ENCODE results near the gene NPC2. TPM values are rescaled to one million over a fixed set of nuclear protein-coding genes. Genes with fewer than 3 reads are reported as not detected.

Gene NPC2
- total RNA-seq, 1 donor from 2014 or later: 247 TPM

DNA sequence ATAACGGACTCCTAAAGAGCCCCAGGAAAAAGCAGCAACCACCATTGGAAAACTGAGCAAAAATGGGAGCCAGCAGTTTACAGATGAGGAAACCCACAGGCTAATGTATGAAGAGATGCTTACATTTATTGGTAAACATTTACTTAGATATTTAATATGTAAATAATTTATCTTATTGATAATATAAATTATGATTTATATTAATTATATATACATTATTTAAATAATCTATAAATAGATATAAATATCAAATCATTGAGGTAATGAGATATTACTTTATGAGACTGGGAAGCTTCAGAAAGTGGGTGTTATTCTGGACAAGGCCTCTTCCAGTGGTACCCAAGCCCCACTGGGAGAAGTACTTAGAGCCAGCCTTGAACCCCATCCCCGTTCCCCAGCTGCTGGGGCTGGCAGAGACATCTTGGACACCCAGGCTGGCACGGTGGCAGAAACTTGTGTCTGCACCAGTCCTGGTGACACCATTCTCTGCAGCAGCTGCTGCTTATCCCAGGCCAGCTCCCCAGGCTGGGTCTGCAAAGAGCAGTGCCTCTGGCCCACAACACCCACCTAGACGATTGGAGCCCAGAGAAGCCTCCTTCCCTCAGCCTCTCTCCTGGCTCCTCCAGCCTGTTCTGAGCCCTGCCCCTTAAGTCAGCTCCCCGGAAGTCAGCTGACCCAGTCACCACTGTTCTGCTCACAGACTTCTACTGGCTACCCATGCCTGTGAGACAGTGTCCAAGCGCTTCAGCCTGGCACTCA, 26.4 kb upstream of the NPC2 start:
- DNase-seq (ENCODE audit: low read depth): no peak

DNA sequence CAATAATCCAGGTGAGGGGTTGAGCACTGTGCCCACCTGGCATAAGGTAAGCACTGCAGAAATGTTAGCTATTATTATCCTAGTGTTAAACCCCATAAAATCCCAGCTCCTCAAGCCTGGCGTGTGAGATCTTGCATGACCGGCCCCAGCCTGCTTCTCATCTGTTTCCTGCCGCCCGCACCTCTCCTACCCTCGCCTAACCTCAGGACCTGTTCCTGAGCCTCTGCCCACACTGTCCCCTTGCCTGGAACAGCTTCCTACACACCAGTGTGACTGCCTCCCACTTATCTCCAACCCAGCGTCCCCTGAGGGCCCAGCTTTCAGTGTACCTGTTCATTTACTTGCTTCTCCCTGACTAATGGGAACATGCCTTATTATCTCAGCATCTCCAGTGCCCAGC, 25.1 kb upstream of the NPC2 start:
- no peak for DNase-seq (ENCODE audit: low read depth)

DNA sequence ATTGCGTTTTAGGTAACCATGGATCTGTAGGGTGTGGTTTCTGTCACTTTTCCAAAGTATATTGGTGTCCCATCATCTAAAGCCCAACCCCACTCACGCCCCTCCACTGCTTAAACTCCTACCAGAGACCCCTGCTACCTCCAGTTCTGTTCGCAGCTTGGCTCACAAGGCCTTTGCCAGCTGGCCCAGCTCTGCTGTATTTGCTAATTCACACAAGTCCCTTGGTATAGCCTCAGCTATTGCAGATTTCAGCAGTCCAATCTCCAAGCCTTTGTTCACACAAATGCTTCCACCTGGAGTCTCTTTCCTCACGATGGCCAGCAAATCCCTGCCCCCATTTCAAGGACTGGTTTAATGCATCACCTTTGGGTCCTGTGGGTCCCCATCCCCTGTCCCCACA, 24.6 kb upstream of the NPC2 start:
- DNase-seq (ENCODE audit: low read depth): no peak

- peak; percentile 57 for DNase-seq (ENCODE audit: low read depth)
Observed at GRCh38 chr14:74516451-74517160, 23.5 kb upstream of the NPC2 start.

DNA sequence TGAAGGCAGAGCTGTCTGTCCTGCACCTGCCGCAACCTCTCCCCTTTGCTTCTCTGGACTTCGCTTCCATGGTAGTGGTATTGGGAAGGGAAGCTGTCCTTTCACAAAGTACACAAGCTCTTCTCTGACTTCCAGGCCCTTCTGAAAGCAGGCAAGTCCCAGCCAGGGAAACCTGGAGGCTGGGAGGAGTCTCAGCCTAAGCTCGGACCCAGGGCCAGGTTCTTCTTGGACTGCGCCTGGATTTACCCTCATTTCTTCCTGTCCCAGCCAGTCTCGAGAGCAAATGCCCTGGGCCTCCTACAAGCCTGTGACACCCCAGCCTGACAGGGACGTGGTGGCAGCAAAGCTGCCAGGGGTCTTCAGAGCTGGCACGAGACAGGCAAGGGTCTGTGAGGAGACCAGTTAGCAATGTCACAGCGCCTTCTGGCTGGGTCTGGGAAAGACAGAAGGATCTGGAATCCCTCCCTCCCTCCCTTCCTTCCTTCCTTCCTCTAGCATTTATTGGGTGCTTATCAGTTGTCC, 22.8 kb upstream of the NPC2 start:
- no peak for DNase-seq (ENCODE audit: low read depth)

DNA sequence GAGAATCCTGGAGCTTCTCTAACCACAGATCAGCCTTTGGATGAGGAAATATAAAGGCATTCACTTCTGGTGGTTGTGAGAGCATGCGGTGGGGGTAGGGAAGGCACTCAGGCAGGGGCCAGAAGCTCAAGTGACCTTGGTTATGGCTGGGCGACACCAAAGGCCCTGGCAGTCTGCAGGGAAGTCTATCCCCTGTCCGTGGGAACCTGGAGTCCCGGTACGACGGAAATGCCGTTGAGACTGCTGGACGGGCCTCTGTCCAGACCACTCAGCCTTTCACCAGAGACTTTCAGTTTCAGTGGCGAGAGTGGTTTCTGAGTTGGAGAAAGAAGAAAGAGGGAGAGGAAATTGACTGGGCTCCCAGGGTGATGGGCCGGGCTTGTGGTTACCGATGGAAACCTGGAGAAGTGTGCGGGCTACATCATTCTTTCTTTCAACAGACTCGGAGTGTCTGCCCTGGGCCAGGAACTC, 21.4 kb upstream of the NPC2 start:
- DNase-seq (ENCODE audit: low read depth): peak; percentile 90

- DNase-seq (ENCODE audit: low read depth): no peak
Observed at GRCh38 chr14:74511966-74512830, 19.1 kb upstream of the NPC2 start.

DNA sequence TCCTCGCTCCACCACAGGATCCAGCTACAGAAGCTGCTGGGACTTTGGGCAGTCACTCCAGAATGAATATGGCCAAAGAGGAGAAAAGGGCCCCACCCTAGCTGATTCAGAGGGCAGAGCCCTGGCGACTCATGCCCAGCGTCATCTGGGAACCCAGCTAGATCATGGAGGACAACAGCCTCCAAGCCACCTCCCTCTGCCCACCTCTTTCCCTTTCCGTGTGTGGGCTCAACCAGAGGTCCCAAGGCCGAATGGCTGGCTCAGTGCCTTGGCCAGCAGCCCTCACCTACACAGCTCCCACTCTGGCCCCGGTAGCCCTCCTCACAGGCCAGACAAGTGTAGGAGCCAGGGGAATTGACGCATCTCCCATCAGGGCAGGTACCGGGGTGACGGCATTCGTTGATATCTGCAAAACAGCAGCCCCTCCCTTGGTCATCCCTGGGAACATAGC, 17.9 kb upstream of the NPC2 start:
- DNase-seq (ENCODE audit: low read depth): peak; percentile 69

GRCh38 chr14:74510223-74510931, 17.3 kb upstream of the NPC2 start:
- peak; percentile 34 for DNase-seq (ENCODE audit: low read depth)

DNA sequence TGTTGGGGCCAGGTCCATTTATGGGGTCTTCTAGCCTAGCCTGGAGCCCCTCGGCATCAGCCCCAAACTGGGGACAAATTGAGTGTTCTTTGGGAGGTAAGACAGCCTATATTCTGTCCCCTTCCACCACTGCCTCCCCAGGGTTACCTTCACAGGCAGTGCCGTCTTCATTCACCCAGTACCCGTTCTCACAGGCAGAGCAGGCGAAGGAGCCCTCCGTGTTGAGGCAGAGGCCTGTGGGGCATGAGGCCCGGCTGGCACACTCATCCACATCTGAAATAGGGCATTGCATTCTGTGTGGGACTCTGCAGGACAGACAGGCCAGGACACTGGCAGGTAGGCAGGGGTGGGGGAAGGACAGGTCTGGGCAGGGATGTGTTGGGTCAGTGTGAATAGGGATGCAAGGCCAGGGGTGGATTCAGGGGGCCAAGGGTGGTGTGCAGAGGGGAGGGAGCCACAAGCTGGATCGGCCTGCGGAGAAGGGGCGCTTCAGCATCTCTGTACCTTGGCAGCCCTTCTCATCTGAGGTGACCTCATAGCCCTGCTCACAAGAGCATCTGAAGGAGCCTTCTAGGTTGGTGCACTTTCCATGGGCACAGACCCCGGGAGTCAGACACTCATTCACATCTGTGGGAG, 16.6 kb upstream of the NPC2 start:
- no peak for DNase-seq (ENCODE audit: low read depth)

DNA sequence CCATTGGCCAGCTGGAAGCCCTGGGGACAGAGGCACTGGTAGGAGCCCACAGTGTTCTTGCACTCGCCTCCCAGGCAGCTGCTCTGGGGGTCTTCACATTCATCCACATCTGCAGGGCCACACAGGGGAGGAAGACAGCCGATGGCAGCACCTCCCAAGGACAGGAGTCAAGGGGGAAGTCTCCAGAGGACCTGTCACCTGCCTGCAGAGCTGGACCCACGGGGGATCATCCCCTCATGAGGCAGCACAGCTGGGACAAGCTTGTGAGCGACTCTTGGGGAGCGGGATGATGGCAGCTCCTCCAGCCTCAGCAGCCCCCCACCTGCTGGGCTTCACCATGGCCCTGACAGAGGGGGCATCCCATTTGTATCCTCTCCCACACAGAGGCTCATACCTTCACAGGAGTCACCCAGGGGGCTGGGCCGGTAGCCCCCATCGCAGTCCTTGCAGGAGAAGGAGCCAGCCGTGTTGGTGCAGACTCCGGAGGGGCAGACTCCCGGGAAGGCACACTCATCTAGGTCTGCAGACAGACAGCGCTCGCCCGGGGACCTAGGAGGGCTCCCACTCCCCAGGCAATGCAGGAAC, 15.8 kb upstream of the NPC2 start:
- no peak for DNase-seq (ENCODE audit: low read depth)

GRCh38 chr14:74508292-74508731, 15.2 kb upstream of the NPC2 start:
- no peak for DNase-seq (ENCODE audit: low read depth)

GRCh38 chr14:74507840-74508239, 14.7 kb upstream of the NPC2 start:
- DNase-seq (ENCODE audit: low read depth): no peak

DNA sequence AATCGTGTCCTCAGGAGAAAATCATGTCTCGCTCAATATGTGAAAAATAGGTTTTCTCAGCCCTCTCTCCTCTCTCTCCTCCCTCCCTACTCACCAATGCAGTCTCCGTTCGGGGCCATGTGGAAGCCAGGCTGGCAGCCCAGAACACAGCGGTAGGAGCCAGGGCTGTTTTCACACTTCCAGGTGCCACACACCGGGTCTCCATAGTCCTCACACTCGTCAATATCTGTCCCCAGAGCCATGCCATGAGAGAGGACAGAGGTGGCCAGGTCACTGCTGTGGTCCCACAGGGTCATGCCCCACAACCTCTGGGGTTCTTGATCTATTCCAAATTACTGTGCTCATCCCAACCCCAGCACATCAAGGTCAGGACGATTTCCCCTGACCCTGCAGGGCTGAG, 14.0 kb upstream of the NPC2 start:
- DNase-seq (ENCODE audit: low read depth): no peak

- no peak for DNase-seq (ENCODE audit: low read depth)
Observed at GRCh38 chr14:74506411-74506851, 13.3 kb upstream of the NPC2 start.

GRCh38 chr14:74505831-74506230, 12.7 kb upstream of the NPC2 start:
- DNase-seq (ENCODE audit: low read depth): no peak

DNA sequence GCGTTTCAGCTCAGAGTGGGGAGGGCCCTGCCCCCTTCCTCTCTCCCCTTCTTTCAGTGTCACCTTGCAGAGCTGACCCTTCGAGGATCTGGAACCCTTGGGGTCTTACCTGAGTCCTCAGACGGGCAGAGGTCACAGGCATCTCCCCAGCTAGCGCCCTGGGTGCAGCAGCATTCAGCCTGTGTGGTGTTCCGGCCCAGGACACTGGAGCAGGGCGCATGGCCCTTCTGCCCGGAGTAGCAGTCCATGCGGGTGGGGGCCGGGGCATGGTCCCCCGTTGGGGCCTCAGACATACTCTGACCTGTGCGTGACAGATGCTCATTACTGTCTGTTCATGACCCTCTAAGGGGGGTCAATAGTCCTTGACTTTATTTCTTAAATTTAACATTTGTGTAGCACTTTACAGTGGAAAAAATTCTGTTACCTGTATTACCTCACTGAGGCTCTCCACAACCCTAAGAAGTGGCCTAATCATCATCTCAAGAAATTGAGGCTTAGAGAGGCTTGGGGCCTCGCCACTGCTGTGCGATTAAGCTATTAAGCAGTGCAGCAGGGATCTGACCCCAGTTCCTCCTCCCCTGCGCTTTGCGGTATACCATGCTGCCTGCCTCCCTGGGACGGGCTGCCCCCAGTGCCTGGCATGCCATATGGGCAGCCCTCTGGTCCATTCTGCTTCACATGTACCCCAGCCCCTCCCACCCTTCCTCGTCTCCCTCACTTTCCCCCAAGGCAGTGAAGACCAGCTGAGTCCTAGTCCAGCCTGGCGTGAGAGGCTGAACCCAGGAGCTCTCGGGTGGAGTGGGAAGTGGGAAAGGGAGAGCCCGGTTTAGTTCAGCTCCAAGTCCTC, 12.0 kb upstream of the NPC2 start:
- no peak for DNase-seq (ENCODE audit: low read depth)

DNA sequence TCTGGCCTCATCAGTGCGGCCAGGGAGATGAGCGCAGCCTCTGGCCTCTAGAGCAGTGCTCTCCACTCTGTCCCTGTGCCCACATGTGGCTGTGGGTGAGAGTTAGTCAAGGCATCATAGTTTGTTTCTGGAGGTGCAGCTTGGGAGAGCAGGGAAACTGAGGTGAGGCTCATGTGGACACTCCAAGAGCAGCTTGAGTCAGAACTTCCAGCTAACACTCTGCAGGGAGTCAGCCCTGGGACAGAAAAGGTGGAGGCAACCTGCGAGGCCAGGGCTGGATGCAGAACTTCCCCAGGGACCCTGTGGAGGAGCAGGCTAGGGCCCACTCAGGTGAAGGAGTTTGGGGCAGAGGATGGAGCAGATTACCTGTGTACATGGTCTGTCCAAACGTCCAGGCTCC, 11.3 kb upstream of the NPC2 start:
- DNase-seq (ENCODE audit: low read depth): no peak

DNA sequence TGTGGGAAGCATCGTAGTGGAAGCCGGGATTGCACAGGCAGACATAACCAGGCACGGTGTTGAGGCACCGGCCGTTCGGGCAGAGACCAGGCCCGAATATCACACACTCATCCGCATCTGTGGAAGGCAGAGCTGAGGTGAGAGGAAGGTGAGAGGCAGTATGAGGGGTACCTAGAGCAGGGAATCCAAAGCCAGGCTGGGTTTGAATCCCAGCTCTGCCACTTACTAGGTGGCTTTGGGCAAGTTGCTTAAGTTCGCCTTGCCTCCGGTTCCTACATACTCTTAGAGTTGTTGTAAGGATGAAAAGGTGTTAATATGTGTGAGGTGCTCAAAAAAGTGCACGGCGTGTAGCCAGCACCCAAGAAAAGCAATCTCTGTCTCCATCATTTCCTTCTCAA, 10.8 kb upstream of the NPC2 start:
- no peak for DNase-seq (ENCODE audit: low read depth)

All from renal cortical epithelial cell (primary cell).